DMS53 treated with DMSO at 0.1 percent for 48 hours (cell line): Measurements from ENCODE around the gene LSM2.
A peak's percentile ranks its signal among the peaks of the same experiment; 100 is the strongest.
"Not testable (repeated sequence)": the region's sequence is repeated elsewhere in the genome, so short reads cannot be mapped to it uniquely, and the experiment has no call there.

Experiments
- DNase-seq: peaks from one replicate; lab custom pipeline; 2025; ENCODE audit not compliant: unreplicated experiment; lab: John Stamatoyannopoulos, UW

Gene LSM2

DNA sequence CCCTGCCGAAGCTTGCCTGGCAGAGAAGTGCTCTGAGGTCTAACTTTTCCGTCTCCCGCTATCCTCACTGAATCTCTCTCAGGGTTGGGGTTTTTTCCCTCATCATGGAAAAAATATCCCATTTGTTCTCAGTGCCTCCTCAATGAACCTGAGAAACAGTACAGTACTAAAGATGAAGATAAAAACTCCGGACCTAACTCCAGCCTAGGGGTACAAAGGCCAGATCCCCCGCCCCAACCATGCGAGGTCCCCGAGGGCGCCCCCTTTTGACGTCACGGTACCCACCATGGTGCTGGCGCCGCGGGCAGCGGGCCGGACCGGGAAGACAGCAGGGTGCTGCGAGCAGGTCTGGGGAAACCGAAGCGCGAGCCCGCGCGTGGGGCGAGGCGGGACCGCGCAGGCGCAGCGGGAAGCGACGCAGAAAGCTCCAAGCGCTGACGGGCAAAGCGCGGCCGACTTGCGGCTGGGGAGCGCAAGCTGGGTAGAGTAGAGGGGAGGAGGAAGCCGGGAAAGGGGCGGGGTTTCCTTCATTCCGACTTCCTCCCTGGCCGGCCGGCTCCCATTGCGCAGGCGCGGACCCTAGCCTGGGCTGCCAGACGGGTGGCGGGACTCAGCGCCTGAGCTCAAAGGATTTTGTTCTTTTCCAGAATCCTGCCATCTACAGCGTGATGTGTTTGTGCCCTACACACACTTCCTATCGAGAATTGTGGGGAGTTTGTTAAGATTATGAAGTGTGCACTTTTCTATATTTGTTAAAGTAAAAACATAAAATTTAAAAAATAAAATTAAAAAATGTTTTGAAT lies at the start of gene LSM2:
Gene LSM2, minus strand, starts transcription at position 497 of the 803 bp plus-strand sequence. Its CDS starts 209 bp downstream, at position 288.
- DNase-seq, result peak; percentile 94

DNA sequence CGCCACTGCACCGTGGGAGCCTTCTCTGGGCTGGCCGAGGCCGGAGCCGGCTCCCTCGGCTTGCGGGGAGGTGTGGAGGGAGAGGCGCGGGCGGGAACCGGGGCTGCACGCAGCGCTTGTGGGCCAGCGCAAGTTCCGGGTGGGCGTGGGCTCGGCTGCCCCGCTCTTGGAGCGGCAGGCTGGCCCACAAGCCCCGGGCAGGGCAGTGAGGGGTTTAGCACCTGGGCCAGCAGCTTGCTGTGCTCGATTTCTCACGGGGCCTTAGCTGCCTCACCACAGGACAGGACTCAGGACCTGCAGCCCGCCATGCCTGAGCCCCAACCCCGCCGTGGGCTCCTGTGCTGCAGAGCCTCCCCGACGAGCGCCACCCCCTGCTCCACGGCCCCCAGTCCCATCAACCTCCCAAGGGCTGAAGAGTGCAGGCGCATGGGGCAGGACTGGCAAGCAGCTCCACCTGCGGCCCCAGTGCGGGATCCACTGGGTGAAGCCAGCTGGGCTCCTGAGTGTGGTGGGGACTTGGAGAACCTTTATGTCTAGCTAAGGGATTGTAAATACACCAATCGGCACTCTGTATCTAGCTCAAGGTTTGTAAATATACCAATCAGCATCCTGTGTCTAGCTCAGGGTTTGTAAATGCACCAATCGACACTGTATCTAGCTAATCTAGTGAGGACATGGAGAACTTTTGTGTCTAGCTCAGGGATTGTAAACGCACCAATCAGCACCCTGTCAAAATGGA lies 45.4 kb upstream of the LSM2 start:
- not testable (repeated sequence) for DNase-seq

DNA sequence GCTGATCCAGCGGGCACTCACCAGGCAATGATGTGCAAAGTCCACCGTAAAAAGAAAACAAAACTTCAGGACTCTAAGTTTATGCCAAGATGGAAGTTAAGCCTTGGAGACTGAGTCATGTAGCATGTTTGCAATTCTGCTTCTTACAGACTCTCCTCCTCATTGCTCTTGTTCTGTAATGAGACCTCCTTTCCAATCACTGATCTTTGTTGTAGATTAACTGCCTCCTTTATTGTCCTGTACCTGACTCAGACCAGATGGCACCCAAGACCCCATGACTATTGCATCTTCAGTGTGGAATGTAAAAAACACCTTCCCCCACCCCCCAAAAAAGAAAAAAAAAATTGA lies 44.7 kb upstream of the LSM2 start:
- DNase-seq, result no peak

DNA sequence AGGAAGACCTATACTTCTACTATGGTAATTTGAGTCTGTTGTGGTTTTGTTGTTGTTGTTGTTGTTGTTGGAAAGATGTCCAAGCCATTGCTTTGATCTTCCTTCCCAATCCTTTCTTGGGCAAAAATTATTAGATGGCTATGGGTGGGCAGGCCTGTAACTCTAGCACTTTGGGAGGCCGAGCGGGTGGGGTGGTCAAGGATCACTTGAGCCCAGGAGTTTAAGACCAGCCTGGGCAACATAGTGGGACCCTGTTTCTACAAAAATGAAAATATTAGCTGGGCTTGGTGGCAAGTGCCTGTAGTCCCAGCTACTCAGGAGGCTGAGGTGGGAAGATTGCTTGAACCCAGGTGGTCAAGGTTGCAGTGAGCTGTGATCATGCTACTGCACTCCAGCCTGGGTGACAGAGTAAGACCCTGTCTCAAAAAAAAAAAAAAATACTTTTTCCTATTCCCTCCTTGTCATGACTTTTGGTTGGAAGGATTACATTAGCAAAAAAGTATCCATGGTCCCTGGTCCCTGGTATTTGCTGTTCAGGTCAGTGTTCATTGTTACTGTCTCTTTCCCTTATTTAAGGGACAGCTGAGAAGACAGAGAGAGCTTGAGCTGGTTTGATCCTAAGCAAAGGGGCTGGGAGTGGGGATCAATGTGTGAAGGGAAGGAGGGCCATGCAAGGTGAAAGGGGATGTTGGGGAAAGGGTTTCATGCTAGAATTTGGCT lies 44.2 kb upstream of the LSM2 start:
- no peak for DNase-seq

DNA sequence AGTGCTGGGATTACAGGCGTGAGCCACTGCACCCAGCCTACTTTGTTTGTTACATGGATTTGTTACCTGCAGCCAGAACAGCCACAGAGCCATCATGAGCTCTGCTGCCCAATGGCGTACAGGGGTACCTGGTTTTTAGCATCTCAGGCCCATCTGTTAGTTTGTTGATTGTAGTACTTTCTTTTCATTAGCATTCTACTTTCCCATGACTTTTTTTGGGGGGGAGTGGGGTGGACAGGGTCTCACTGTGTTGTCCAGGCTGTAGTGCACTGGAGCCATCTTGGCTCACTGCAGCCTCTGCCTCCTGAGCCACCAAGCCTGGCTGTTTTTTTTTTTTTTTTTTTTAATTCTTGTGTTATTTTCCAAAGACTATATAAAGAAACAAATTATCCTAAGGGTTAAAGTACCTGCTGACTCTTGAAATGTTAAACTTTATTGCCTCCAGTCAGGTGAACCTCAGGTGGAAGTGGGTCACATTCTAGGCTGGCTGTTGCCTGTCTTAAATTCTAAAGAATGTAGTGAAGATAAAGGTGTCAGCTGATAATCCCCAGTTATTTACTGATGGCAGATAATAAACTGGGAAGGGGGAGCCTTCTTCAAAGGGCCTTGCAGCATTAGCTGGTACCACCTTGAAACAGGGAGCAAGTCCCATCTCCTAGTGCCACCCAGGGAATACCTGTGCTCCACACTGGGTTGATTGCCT lies 40.7 kb upstream of the LSM2 start:
- no peak for DNase-seq

DNA sequence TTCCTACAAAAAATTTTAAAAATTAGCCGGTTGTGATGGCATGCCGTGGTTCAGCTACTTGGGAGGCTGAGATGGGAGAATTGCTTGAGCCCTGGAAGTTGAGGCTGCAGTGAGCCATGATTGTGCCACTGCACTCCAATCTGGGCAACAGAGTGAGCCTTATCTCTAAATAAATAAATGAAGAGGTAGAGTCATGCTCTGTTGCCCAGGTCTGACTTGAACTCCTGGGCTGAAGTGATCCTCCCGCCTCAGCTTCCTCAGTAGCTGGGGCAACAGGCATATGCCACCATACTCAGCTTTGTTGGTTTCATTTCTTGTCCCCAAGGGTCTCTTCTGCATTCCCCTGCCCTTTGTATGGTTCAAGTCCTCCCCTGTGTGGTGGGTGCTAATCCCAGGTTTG lies 37.7 kb upstream of the LSM2 start:
- DNase-seq, result no peak

DNA sequence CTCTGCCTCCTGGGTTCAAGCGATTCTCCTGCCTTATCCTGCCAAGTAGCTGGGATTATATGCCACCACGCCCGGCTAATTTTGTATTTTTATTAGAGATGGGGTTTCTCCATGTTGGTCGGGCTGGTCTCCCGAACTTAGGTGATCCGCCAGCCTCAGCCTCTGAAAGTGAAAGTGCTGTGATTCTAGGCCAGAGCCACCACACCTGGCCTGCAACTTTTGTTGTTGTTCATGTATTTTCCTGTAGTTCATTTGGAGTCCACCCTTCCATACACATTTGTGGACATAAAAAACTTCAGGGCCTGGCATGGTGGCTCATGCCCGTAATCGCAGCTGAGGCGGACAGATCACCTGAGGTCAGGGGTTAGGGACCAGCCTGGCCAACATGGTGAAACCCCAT lies 35.3 kb upstream of the LSM2 start:
- no peak for DNase-seq

DNA sequence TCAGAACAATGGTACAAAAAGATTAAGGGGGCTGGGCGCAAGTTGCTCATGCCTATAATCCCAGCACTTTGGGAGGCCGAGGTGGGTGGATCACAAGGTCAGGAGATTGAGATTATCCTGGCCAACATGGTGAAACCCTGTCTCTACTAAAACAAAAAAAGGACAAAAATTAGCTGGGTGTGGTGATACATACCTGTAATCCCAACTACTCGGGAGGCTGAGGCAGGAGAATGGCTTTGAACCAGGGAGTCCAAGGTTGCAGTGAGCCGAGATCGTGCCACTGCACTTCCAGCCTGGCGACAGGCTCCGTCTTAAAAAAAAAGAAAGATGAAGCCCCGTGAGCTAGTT lies 33.0 kb upstream of the LSM2 start:
- not testable (repeated sequence) for DNase-seq

DNA sequence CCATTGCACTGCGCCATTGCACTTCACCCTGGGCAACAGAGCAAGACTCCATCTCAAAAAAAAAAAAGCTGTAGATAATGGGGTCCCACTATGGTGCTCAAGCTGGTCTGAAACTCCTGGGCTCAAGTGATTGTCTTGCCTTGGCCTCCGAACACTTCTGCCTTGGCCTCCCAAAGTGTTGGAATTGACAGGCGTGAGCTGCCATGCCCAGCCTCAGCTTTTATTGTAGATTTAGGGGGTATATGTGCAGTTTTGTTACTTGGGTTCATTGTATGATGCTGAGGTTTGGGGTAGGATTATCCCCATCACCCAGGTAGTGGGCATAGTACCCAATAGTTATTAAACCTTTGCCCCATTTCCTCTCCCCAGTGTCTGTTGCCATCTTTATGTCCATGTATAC lies 32.2 kb upstream of the LSM2 start:
- DNase-seq, result no peak

DNA sequence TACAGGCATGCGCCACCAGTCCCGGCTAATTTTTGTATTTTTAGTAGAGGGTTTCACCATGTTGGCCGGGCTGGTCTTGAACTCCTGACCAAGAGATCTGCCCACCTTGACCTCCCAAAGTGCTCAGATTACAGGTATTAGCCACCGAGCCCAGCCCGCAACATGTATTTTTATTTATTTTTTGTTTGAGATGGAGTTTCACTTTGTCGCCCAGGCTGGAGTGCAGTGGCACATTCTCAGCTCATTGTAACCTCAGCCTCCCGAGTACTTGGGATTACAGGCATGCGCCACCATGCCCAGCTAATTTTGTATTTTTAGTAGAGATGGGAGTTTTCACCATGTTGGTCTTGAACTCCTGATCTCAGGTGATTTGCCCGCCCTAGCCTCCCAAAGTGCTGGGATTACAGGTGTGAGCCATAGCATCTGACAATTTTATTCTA lies 31.4 kb upstream of the LSM2 start:
- DNase-seq, result not testable (repeated sequence)

DNA sequence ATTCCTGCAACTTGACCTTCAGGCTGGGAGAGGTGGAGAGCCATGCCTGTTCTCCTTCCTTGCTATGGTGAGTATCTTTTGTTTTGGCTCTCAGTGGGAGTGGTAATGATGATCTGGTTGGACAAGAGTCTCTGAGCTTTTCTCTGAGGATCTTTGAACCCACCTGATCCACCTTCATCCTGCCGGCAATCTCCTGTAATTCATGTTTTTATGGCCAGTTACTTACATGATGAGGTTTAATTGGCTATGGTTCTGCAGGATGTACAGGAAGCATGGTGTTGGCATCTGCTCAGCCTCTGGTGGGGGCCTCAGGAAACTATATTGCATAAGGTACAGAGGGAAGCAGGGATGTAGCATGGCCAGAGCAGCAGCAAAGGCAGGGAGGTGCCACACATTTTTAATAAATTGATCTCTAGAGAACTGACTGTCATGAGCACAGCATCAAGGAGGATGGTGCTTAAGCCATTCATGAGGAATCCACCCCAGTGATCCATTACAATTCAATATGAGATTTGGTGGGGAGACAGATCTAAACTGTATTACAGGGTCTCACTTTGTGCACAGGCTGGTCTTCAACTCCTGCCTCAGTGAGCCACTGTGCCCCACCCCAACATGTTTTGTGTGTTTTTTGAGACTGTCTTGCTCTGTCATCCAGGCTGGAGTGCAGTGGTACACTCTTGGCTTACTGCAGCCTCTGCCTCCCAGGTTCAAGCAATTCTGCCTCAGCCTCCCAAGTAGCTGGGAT lies 30.8 kb upstream of the LSM2 start:
- no peak for DNase-seq

DNA sequence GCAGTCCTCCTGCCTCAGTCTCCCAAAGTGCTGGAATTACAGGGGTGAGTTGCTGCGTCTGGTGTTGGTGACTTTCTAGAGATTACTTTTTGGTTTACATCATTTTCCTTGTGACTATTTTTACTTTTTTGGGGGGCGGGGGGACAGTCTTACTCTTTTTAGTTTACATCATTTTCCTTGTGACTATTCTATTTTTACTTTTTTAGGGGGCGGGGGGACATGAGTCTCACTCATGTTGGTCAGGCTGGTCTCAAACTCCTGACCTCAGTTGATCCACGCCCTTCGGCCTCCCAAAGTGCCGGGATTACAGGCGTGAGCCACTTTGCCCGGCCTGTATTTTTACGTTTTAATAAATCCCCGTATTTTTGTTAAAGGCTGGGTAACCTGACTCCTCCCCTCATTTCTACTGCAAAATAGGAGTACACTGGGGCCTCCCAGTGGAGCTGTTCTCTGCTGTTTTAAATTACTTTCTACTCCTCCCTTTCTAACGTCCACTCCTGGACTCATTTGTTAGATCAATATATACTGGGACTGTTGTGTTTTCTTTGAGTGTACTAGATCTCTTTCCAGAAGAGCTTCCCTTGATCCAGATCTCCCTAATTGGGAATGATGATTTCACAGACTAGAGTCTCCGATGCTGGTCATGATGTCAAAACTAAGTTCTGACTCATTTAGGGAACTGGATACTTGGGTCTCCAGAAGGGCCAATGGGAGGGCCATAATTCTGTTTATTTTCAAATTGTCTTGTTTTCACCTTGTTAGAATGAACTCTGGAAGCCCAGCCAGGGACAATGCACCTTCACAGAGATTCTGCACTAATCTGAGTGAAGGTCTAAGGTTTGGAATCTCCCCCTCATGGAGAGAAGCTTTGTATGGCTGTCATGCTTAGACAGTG lies 30.0 kb upstream of the LSM2 start:
- DNase-seq, result no peak

DNA sequence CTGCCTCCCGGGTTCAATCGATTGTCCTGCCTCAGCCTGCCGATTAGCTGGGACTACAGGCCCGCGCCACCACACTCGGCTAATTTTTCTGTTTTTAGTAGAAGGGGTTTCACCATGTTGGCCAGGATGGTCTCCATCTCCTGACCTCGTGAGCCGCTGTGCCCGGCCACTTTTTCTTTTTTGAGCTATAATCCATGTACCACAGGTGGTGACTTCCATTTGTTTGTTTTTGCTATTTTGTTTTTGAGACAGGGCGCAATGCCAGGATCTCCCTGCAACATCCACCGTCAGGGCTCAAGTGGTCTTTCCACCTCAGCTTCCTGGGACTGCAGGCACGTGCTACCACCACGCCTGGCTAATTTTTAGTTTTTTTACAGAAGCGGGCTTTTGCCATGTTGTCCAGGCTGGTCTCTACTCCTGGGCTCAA lies 29.3 kb upstream of the LSM2 start:
- DNase-seq, result peak; percentile 23

DNA sequence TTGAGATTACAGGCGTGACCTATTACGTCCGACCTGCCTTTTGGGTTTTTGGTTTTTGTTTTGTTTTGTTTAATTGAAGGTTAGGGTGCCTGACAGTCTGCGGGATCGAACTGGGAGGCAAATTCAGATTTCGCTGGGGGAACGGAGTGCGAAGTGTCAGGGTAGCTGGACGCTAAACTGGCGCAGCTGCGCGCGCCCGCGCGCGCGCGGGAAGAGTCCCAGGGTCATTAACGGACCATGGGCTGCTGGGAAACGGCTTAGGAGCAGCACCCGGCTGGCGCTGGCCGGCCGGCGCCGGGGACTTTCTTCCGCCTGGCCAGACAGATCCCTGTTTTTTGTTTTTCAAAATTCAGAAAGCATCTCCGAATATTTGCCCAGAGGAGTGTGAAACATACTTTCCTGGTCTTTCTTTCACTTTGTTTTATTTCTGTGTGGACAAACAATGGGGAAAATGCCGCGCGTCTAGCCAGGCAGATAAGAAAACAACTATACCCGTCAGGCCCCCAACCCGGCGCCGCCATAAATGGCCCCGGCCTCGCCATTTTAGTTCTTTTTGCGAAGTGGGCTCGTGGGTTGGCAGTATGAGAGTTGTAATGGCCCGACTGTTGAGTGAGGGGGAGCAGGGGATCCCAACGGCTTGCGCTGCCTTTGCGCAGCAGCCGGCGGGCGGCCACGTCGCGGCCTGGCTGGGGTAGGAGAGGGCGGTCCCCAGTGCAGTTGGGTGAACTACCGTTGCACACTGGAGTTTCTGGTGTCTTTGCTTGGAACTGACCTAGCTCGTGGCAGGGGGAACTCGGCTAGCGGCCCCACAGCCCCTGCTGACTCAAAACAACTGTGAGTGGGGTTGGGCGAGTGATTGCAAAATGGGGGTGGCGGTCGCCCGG lies 27.8 kb upstream of the LSM2 start:
- DNase-seq, result peak; percentile 88

DNA sequence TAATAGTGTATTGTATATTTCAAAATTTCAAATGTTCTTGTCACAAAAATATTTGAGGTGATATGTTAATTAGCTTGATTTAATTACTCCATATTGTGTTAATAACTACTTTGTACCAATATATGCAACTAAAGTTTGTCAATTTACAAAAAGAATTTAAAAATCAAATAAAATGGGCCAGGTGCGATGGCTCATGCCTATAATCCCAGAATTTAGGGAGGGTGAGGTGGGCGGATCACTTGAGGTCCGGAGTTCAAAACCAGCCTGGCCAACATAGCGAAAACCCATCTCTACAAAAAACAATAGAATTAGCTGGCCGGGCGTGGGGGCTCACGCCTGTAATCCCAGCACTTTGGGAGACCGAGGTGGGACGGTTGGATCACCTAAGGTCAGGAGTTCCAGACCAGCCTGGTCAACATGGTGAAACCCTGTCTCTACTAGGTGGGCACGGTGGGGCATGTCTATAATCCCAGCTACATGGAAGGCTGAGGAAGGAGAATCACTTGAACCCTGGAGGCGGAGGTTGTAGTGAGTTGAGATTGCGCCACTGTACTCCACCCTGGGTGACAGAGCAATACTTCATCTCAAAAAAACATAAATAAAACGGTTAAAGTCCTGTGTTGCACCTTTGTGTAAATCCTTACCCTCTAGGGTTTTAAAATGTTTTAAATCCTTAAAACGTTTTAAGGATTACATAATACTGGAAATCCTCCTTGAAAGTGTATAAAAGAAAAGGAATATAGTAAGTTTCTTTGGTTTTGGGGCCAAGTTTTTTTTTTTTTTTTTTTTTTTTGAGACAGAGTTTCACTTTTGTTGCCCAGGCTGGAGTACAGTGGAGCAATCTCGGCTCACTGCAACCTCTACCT lies 24.8 kb upstream of the LSM2 start:
- no peak for DNase-seq

DNA sequence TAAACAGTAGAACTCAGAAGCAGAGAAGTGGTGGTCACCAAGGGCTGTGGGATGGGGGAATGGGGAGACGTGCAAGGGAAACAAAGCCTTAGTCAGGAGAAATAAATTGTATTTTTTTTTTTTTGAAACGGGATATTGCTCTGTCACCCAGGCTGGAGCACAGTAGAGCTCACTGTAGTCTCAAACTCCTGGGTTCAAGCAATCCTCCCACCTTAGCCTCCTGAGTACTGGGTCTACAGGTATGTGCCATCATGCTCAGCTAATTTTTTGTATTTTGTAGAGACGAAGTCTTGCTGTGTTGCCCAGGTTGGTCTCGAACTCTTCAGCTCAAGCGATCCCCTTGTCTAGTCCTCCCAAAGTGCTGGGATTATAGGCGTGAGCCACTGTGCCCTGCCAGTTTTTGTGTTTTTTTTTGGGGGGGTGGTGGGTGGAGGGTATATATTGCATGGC lies 24.1 kb upstream of the LSM2 start:
- no peak for DNase-seq

DNA sequence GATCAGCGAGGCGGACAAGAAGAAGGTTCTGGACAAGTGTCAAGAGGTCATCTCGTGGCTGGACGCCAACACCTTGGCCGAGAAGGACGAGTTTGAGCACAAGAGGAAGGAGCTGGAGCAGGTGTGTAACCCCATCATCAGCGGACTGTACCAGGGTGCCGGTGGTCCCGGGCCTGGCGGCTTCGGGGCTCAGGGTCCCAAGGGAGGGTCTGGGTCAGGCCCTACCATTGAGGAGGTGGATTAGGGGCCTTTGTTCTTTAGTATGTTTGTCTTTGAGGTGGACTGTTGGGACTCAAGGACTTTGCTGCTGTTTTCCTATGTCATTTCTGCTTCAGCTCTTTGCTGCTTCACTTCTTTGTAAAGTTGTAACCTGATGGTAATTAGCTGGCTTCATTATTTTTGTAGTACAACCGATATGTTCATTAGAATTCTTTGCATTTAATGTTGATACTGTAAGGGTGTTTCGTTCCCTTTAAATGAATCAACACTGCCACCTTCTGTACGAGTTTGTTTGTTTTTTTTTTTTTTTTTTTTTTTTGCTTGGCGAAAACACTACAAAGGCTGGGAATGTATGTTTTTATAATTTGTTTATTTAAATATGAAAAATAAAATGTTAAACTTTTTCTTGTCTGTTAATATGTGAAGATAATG lies 23.0 kb upstream of the LSM2 start:
- peak; percentile 51 for DNase-seq
